ENCODE results near the gene HSPG2. TPM values are rescaled to one million over a fixed set of nuclear protein-coding genes. Genes with fewer than 3 reads are reported as not detected.
A peak's percentile ranks its signal among the peaks of the same experiment; 100 is the strongest.
"Not testable (repeated sequence)": the region's sequence is repeated elsewhere in the genome, so short reads cannot be mapped to it uniquely, and the experiment has no call there.

HSPG2 gene
- total RNA-seq, result 100 to 1,000 TPM; 324 to 434 TPM
- polyA plus RNA-seq (ENCODE audit: insufficient read length in 6 of 6), result 100 to 1,000 TPM; 150 to 218 (median 175) TPM
- long read RNA-seq, donor 1, partial matches to known transcripts, result 41 of 52 reads
- long read RNA-seq, donor 1, other reads (novel, unspliced or antisense), result 0 of 52 reads
- long read RNA-seq, donor 2, partial matches to known transcripts, result 22 of 26 reads
- long read RNA-seq, donor 2, other reads (novel, unspliced or antisense), result 0 of 26 reads
- long read RNA-seq, donor 3, partial matches to known transcripts, result 0 of 2 reads
- long read RNA-seq, donor 3, other reads (novel, unspliced or antisense), result 0 of 2 reads
- long read RNA-seq, donor 4, partial matches to known transcripts, result 2 of 6 reads
- long read RNA-seq, donor 4, other reads (novel, unspliced or antisense), result 4 of 6 reads
- long read RNA-seq, donor 5, transcript HSPG2-206 (5 exons, 637 nt), result major isoform, 5 of 33 reads
- long read RNA-seq, donor 5, partial matches to known transcripts, result 25 of 33 reads
- long read RNA-seq, donor 5, other reads (novel, unspliced or antisense), result 0 of 33 reads
- long read RNA-seq, donor 6, partial matches to known transcripts, result 0 of 2 reads
- long read RNA-seq, donor 6, other reads (novel, unspliced or antisense), result 0 of 2 reads
- long read RNA-seq, donor 7, partial matches to known transcripts, result 0 of 1 reads
- long read RNA-seq, donor 7, other reads (novel, unspliced or antisense), result 0 of 1 reads
- long read RNA-seq, donor 8, partial matches to known transcripts, result 24 of 27 reads
- long read RNA-seq, donor 8, other reads (novel, unspliced or antisense), result 0 of 27 reads
- long read RNA-seq, donor 9, result 0 reads
- long read RNA-seq, donor 10, partial matches to known transcripts, result 2 of 4 reads
- long read RNA-seq, donor 10, other reads (novel, unspliced or antisense), result 2 of 4 reads
- long read RNA-seq, donor 11, partial matches to known transcripts, result 0 of 1 reads
- long read RNA-seq, donor 11, other reads (novel, unspliced or antisense), result 0 of 1 reads
- long read RNA-seq, donor 12, partial matches to known transcripts, result 5 of 8 reads
- long read RNA-seq, donor 12, other reads (novel, unspliced or antisense), result 0 of 8 reads

DNA sequence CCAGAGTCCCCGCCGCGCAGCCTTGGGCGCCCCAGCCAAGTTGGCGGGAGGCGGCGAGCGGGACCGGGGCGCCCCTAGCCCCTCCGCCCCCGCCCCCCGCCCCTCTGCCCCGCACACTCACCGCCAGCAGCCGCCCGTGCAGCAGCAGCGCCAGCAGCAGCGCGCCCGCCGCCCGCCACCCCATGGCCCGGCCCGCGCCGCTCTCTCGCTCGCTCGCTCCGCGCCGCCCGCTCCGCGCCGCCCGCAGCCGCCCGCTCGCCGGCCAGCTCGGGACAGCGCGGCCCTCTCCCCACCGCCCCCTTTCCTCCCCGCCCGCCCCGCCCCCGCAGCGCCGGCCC, at the start of gene HSPG2:
HSPG2 (minus strand) TSS at position 277 of the 338 bp plus-strand sequence; CDS start at position 184, 93 bp downstream.
- no peak for DNase-seq
- intact Hi-C loops (cut with DNase I), result no loop called here
- H3K4me3 ChIP-seq, result peak within 1 kb of the TSS; percentile 58 to 89
- peak within 1 kb of the TSS; percentile 69 to 87 for H3K27ac ChIP-seq
- no peaks in the 10 kb centered on the region for H3K36me3 ChIP-seq
- peaks cover 0 to 9% of the 10 kb centered on the region in 2 donors for H3K27me3 ChIP-seq
- TF ChIP-seq, protein P1, sequence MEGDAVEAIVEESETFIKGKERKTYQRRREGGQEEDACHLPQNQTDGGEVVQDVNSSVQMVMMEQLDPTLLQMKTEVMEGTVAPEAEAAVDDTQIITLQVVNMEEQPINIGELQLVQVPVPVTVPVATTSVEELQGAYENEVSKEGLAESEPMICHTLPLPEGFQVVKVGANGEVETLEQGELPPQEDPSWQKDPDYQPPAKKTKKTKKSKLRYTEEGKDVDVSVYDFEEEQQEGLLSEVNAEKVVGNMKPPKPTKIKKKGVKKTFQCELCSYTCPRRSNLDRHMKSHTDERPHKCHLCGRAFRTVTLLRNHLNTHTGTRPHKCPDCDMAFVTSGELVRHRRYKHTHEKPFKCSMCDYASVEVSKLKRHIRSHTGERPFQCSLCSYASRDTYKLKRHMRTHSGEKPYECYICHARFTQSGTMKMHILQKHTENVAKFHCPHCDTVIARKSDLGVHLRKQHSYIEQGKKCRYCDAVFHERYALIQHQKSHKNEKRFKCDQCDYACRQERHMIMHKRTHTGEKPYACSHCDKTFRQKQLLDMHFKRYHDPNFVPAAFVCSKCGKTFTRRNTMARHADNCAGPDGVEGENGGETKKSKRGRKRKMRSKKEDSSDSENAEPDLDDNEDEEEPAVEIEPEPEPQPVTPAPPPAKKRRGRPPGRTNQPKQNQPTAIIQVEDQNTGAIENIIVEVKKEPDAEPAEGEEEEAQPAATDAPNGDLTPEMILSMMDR (IDR thresholded peaks at IDR 0.05), result no peak
- no peak for ATAC-seq
- H3K9me3 ChIP-seq, result no peaks in the 10 kb centered on the region
- H3K4me1 ChIP-seq, result peaks cover 42 to 67% of the 10 kb centered on the region in 2 donors

DNA sequence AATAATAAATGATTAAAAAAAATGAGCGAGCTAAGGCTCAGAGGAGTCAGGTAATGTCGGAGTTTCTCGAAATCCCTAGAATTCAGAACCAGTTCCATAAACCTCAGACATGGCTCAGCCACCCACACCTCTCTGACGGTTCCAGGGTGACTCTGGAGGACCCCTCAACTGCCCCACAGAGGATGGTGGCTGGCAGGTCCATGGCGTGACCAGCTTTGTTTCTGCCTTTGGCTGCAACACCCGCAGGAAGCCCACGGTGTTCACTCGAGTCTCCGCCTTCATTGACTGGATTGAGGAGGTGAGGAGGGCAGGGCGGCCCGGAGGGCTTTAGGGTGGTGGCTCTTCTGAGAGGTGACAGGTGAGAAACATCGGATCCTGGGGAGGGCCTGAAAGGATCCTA, 49.3 kb upstream of the HSPG2 start:
- H3K9me3 ChIP-seq, result not testable (repeated sequence)

DNA sequence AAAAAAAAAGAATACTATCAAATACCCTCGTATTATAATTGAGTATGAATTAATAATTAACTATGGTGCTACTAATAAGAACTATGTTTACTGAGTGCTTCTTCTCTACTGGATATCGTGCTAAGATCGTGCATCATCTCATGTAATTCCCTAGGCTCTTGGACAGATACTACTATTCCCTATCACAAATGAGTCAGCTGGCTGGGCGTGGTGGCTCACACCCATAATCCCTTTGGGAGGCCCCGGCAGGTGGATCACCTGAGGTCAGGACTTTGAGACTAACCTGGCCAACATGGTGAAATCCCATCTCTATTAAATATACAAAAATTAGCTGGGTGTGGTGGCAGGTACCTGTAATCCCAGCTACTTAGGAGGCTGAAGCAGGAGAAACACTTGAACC, 48.8 kb upstream of the HSPG2 start:
- H3K4me1 ChIP-seq; H3K27me3 ChIP-seq; H3K4me3 ChIP-seq; H3K27ac ChIP-seq; ATAC-seq; intact Hi-C loops (cut with DNase I); H3K36me3 ChIP-seq; DNase-seq; H3K9me3 ChIP-seq: not testable (repeated sequence)

More for the DNA sequence above, 49.3 kb upstream of the HSPG2 start:
- peak in 1 of 4 donors; percentile 38 for DNase-seq
- H3K27me3 ChIP-seq; H3K4me1 ChIP-seq; H3K36me3 ChIP-seq; intact Hi-C loops (cut with DNase I); H3K27ac ChIP-seq; ATAC-seq; H3K4me3 ChIP-seq: not testable (repeated sequence)

DNA sequence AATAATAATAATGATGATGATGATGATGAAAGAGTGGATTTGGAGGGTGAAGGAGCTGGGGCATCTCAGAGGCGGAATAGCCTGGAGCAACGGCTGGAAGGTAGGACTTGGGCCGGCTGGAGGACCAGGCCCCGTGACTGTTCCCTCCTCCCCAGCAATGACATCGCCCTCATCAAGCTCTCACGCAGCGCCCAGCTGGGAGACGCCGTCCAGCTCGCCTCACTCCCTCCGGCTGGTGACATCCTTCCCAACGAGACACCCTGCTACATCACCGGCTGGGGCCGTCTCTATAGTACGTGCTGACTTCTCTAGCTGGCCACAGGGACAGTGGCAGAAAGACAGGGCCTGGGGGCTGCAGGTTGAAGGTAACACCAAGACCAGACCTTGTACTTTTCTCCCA, 46.4 kb upstream of the HSPG2 start:
- ATAC-seq; H3K36me3 ChIP-seq; intact Hi-C loops (cut with DNase I); H3K27ac ChIP-seq; H3K4me3 ChIP-seq; H3K27me3 ChIP-seq; H3K4me1 ChIP-seq; H3K9me3 ChIP-seq; DNase-seq: not testable (repeated sequence)

DNA sequence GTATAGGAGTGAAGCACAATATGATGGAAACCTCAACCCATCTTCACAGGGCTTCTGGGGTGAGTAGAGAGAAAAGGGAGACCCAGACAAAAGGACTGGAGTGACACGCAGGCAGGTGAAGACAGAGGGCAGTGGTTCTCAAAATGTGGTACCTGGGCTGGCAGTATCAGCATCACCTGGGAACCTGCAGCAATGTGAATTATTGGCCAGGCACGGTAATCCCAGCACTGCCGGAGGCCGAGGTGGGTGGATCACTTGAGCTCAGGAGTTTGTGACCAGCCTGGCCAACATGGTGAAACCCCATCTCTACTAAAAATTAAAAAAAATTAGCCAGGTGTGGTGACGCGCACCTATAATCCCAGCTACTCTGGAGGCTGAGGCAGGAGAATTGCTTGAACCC, 45.0 kb upstream of the HSPG2 start:
- H3K4me1 ChIP-seq; H3K27ac ChIP-seq; H3K36me3 ChIP-seq; H3K9me3 ChIP-seq; DNase-seq; H3K4me3 ChIP-seq; intact Hi-C loops (cut with DNase I); H3K27me3 ChIP-seq; ATAC-seq: not testable (repeated sequence)

DNA sequence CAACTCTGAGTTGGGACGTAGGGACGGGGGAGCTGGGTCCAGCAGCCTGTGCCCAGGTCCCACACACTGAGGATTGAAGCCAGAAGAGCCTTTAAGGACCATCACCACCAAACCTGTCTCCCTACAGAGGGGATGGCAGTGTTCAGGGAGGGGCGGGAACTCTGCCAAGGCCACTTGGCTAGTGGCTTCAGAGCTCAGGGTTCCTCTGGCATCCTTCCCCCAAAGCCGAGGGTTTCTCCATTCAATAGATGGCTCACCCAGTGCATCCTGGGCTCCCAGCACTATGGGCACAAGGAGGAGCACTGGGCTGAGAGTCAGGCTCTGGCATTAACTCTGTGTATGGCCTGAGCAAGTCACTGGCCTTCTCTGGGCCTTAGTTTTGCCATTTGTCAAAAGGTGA, 44.1 kb upstream of the HSPG2 start:
- ATAC-seq; H3K4me3 ChIP-seq; DNase-seq; H3K27me3 ChIP-seq; H3K9me3 ChIP-seq; H3K36me3 ChIP-seq; intact Hi-C loops (cut with DNase I); H3K4me1 ChIP-seq; H3K27ac ChIP-seq: not testable (repeated sequence)

DNA sequence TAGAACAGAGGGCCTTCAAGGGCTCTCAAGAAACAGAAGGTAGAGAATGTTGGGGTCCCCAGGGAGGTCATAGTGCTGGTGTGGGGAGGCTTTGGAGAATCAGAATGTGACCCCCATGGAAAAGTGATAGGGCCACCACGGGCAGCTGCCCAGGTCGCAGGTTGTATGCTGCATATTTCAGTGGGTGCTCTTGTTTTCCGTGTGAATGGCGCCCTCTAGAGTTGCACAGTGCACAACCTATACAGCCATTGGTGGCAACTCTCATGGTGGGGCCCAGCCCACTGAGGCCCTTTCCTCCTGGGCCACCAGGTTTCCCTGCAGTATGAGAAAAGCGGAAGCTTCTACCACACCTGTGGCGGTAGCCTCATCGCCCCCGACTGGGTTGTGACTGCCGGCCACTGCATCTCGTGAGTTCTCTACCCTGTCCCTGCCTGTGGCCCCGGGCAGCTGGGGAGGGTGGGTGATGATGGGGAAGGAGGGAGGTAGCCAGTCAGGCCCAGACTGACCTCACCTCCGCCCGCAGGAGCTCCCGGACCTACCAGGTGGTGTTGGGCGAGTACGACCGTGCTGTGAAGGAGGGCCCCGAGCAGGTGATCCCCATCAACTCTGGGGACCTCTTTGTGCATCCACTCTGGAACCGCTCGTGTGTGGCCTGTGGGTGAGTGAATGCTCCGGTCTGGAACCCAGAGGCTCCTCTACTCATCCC, 43.6 kb upstream of the HSPG2 start:
- DNase-seq; H3K36me3 ChIP-seq; intact Hi-C loops (cut with DNase I); H3K27ac ChIP-seq; H3K4me3 ChIP-seq; H3K27me3 ChIP-seq; H3K4me1 ChIP-seq; H3K9me3 ChIP-seq: not testable (repeated sequence)
- ATAC-seq, result peak; percentile 80

DNA sequence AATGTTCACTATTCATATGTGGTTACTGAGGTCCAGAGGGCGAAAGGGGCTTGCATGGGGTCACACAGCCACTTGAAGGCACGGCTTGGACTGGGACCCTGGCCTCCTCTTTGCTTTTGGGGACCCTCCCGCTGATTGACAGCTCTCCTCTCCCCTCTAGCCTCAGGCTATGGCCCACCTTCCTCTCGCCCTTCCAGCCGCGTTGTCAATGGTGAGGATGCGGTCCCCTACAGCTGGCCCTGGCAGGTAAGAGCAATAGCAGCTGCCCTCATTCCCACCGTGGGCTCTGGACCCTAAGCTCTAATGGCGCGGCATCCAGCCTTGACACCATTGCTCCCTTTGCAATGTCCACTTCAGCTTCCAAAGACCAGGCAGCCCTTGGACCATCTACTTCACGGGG, 41.1 kb upstream of the HSPG2 start:
- intact Hi-C loops (cut with DNase I); H3K27ac ChIP-seq; H3K9me3 ChIP-seq; H3K4me1 ChIP-seq; DNase-seq; ATAC-seq; H3K4me3 ChIP-seq; H3K27me3 ChIP-seq; H3K36me3 ChIP-seq: not testable (repeated sequence)

DNA sequence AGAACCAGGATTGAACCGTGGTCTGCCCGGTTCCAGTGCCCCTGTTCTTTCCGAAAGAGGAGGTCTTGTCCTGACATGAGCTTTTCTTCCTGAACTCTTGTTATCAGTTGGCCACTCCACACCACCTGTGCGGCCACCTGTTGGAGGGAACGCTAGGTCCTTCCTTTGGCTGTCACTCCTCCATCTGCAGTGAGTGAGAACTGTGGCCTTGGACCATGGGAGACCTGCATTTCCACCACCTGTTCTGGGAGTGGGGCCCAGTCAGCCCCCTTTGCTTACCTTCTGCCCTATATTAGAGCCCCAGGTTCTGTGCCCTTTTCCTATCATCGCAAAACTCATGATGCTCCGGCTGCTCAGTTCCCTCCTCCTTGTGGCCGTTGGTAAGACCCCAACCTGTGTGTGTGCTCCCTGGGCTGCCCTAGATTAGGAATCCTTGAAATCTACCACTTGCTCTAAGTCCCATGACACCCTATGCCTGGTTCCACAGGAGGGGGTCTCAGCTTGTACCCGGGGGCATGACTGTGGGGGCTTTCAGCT, 39.7 kb upstream of the HSPG2 start, which contains the start of gene CELA3B:
CELA3B (plus strand) TSS at position 320 of the 537 bp plus-strand sequence; CDS start at position 338, 18 bp downstream.
- ATAC-seq, H3K4me3 ChIP-seq: not testable (repeated sequence)

DNA sequence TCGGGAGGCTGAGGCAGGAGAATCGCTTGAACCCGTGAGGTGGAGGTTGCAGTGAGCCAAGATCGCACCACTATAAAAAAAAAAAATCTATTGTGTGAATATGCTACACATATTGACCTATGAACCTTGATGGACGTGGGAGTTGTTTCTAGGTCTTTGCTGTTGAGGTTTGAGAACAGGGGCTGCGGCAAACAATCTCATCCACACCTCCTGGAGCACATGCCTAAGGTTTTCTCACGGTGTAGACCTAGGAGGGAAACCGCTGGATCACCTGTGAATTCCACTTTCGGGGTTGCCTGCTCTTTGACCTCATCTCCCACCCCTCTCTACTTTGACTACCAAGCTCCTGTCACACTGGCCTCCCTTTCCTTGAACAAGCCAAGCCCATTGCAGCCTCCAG, 38.2 kb upstream of the HSPG2 start:
- H3K4me1 ChIP-seq; H3K27me3 ChIP-seq; H3K36me3 ChIP-seq; H3K4me3 ChIP-seq; H3K27ac ChIP-seq; H3K9me3 ChIP-seq; ATAC-seq; intact Hi-C loops (cut with DNase I); DNase-seq: not testable (repeated sequence)

More for the DNA sequence above, 39.7 kb upstream of the HSPG2 start, which contains the start of gene CELA3B:
- H3K27me3 ChIP-seq; H3K9me3 ChIP-seq; intact Hi-C loops (cut with DNase I); H3K36me3 ChIP-seq; H3K4me1 ChIP-seq; H3K27ac ChIP-seq; DNase-seq: not testable (repeated sequence)

DNA sequence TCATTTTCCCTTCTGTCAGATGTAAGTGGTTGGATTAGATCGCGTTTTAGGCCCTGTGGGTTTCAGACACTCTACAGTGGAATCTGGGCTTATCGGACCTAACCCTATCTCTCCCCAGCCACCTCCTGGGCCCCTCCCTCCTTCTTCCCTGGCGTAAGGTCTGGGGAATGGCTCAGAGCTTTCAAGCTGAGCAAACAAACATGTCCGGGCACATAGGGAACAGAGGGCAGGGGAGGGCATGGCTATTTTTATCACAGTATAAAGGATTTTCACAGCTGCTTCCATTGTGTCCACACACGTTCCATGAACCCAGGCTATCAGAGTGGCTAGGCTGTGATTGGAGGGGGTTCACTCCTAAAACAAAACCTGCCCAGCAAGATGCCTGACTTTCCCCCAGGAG, 37.6 kb upstream of the HSPG2 start:
- intact Hi-C loops (cut with DNase I); H3K36me3 ChIP-seq; H3K9me3 ChIP-seq; H3K4me1 ChIP-seq; H3K27me3 ChIP-seq; H3K4me3 ChIP-seq; H3K27ac ChIP-seq: not testable (repeated sequence)
- ATAC-seq, result peak; percentile 95
- DNase-seq, result peak in 1 of 4 donors; percentile 40

Data from left lung (tissue), 14 donors.